Memory B cell (primary cell): ENCODE measurements around the gene APPL2.
A peak's percentile ranks its signal among the peaks of the same experiment; 100 is the strongest.
"Not testable (repeated sequence)": the region's sequence is repeated elsewhere in the genome, so short reads cannot be mapped to it uniquely, and the experiment has no call there.

Source experiments
- ATAC-seq: fragments of 150-1000 bp; cut with Tn5 transposase; 2 replicates; pipeline ENCODE4 v1.10.0; 2021; ENCODE audit warnings: low read depth, mild to moderate bottlenecking, moderate library complexity
- DNase-seq, 2 donors: peaks; one replicate each; pipeline ENCODE4 v3.0.0; 2022; ENCODE audit warnings: low spot score in 2 of 2
- H3K27ac Mint-ChIP-seq: one replicate; pipeline ENCODE4 v1.8.0; 2022; ENCODE audit warnings: mild to moderate bottlenecking, moderate library complexity, mixed read lengths
- H3K27me3 Mint-ChIP-seq: one replicate; pipeline ENCODE4 v1.8.0; 2022; ENCODE audit warnings: mixed read lengths
- H3K36me3 Mint-ChIP-seq: one replicate; pipeline ENCODE4 v1.8.0; 2022; ENCODE audit warnings: mild to moderate bottlenecking, mixed read lengths
- H3K4me1 Mint-ChIP-seq: one replicate; pipeline ENCODE4 v1.8.0; 2022; ENCODE audit warnings: mixed read lengths
- H3K4me3 Mint-ChIP-seq: one replicate; pipeline ENCODE4 v1.8.0; 2022; ENCODE audit warnings: mild to moderate bottlenecking, moderate library complexity, mixed read lengths
- H3K9me3 Mint-ChIP-seq: one replicate; pipeline ENCODE4 v1.8.0; 2022; ENCODE audit warnings: mixed read lengths

Gene APPL2

GRCh38 chr12:105270671-105271255 lies 34.8 kb upstream of the APPL2 start:
- Mint-ChIP-seq H3K9me3 (no peaks in the 10 kb centered on the region), H3K4me1 (no peaks in the 10 kb centered on the region), H3K27ac (no peak overlapping the region), H3K36me3 (no peaks in the 10 kb centered on the region), H3K4me3 (no peak overlapping the region), H3K27me3 (peaks cover 5% of the 10 kb centered on the region)
- no peak for ATAC-seq
- DNase-seq = no peak

GRCh38 chr12:105267711-105268110 lies 31.7 kb upstream of the APPL2 start:
- H3K9me3 Mint-ChIP-seq = no peaks in the 10 kb centered on the region
- no peaks in the 10 kb centered on the region for H3K4me1 Mint-ChIP-seq
- no peak overlapping the region for H3K27ac Mint-ChIP-seq
- H3K36me3 Mint-ChIP-seq = no peaks in the 10 kb centered on the region
- H3K27me3 Mint-ChIP-seq = peaks cover 7% of the 10 kb centered on the region
- no peak for ATAC-seq
- H3K4me3 Mint-ChIP-seq = no peak overlapping the region
- DNase-seq = no peak

- H3K36me3 Mint-ChIP-seq = no peaks in the 10 kb centered on the region
- no peaks in the 10 kb centered on the region for H3K9me3 Mint-ChIP-seq
- no peaks in the 10 kb centered on the region for H3K4me1 Mint-ChIP-seq
- ATAC-seq (no peak), DNase-seq (no peak)
- H3K27me3 Mint-ChIP-seq = peaks cover 8% of the 10 kb centered on the region
- H3K4me3 Mint-ChIP-seq = no peak overlapping the region
- no peak overlapping the region for H3K27ac Mint-ChIP-seq
Measured at GRCh38 chr12:105264771-105265170, 28.8 kb upstream of the APPL2 start.

GRCh38 chr12:105262461-105263184 lies 26.6 kb upstream of the APPL2 start:
- ATAC-seq (no peak), DNase-seq (no peak)
- H3K36me3 Mint-ChIP-seq = no peaks in the 10 kb centered on the region
- H3K9me3 Mint-ChIP-seq = no peaks in the 10 kb centered on the region
- no peaks in the 10 kb centered on the region for H3K4me1 Mint-ChIP-seq
- H3K27ac Mint-ChIP-seq = no peak overlapping the region
- peaks cover 8% of the 10 kb centered on the region for H3K27me3 Mint-ChIP-seq
- no peak overlapping the region for H3K4me3 Mint-ChIP-seq

- Mint-ChIP-seq H3K9me3 (peaks cover 5% of the 10 kb centered on the region), H3K27ac (no peak overlapping the region), H3K4me3 (no peak overlapping the region), H3K36me3 (peaks cover 3% of the 10 kb centered on the region), H3K4me1 (peaks cover 2% of the 10 kb centered on the region), H3K27me3 (peaks cover 6% of the 10 kb centered on the region)
- DNase-seq (no peak), ATAC-seq (peak; percentile 78)
Measured at GRCh38 chr12:105261010-105261409, 25.0 kb upstream of the APPL2 start.

GRCh38 chr12:105259226-105259625 lies 23.3 kb upstream of the APPL2 start:
- H3K4me1 Mint-ChIP-seq = peaks cover 4% of the 10 kb centered on the region

GRCh38 chr12:105257321-105257728 lies 21.4 kb upstream of the APPL2 start:
- peaks cover 5% of the 10 kb centered on the region for H3K36me3 Mint-ChIP-seq
- H3K27ac Mint-ChIP-seq = no peak overlapping the region
- peaks cover 2% of the 10 kb centered on the region for H3K27me3 Mint-ChIP-seq
- H3K4me3 Mint-ChIP-seq = no peak overlapping the region
- H3K4me1 Mint-ChIP-seq = peaks cover 4% of the 10 kb centered on the region
- no peak for ATAC-seq
- H3K9me3 Mint-ChIP-seq = peaks cover 7% of the 10 kb centered on the region
- DNase-seq = no peak

More at GRCh38 chr12:105259226-105259625, 23.3 kb upstream of the APPL2 start:
- H3K4me3 Mint-ChIP-seq = no peak overlapping the region
- H3K27ac Mint-ChIP-seq = no peak overlapping the region
- DNase-seq (no peak), ATAC-seq (no peak)
- peaks cover 7% of the 10 kb centered on the region for H3K9me3 Mint-ChIP-seq
- peaks cover 5% of the 10 kb centered on the region for H3K36me3 Mint-ChIP-seq
- peaks cover 6% of the 10 kb centered on the region for H3K27me3 Mint-ChIP-seq

- Mint-ChIP-seq H3K27me3 (no peaks in the 10 kb centered on the region), H3K4me3 (no peak overlapping the region), H3K36me3 (peaks cover 5% of the 10 kb centered on the region), H3K9me3 (peaks cover 7% of the 10 kb centered on the region), H3K27ac (no peak overlapping the region), H3K4me1 (peaks cover 4% of the 10 kb centered on the region)
- ATAC-seq (no peak), DNase-seq (no peak)
Measured at GRCh38 chr12:105256921-105257320, 20.9 kb upstream of the APPL2 start.

GRCh38 chr12:105256431-105256830 lies 20.5 kb upstream of the APPL2 start:
- not testable (repeated sequence) for H3K36me3 Mint-ChIP-seq, H3K27me3 Mint-ChIP-seq, H3K4me3 Mint-ChIP-seq, H3K4me1 Mint-ChIP-seq, H3K27ac Mint-ChIP-seq, H3K9me3 Mint-ChIP-seq, DNase-seq, ATAC-seq

GRCh38 chr12:105256011-105256410 lies 20.0 kb upstream of the APPL2 start:
- DNase-seq = no peak

GRCh38 chr12:105253866-105254513 lies 18.0 kb upstream of the APPL2 start:
- no peak for ATAC-seq
- Mint-ChIP-seq H3K4me3 (no peak overlapping the region), H3K36me3 (peaks cover 5% of the 10 kb centered on the region), H3K4me1 (peaks cover 4% of the 10 kb centered on the region), H3K27me3 (no peaks in the 10 kb centered on the region), H3K27ac (no peak overlapping the region), H3K9me3 (peaks cover 7% of the 10 kb centered on the region)
- no peak for DNase-seq

More at GRCh38 chr12:105256011-105256410, 20.0 kb upstream of the APPL2 start:
- no peak overlapping the region for H3K27ac Mint-ChIP-seq
- H3K4me3 Mint-ChIP-seq = no peak overlapping the region
- peaks cover 5% of the 10 kb centered on the region for H3K36me3 Mint-ChIP-seq
- peaks cover 7% of the 10 kb centered on the region for H3K9me3 Mint-ChIP-seq
- H3K27me3 Mint-ChIP-seq = no peaks in the 10 kb centered on the region
- no peak for ATAC-seq
- peaks cover 4% of the 10 kb centered on the region for H3K4me1 Mint-ChIP-seq

GRCh38 chr12:105252901-105253300 lies 16.9 kb upstream of the APPL2 start:
- H3K36me3 Mint-ChIP-seq = peaks cover 5% of the 10 kb centered on the region
- ATAC-seq (no peak), DNase-seq (no peak)
- peaks cover 7% of the 10 kb centered on the region for H3K9me3 Mint-ChIP-seq
- H3K27ac Mint-ChIP-seq = no peak overlapping the region
- H3K4me1 Mint-ChIP-seq = peaks cover 4% of the 10 kb centered on the region
- H3K27me3 Mint-ChIP-seq = peaks cover 1% of the 10 kb centered on the region
- H3K4me3 Mint-ChIP-seq = no peak overlapping the region

- not testable (repeated sequence) for H3K27me3 Mint-ChIP-seq, H3K4me3 Mint-ChIP-seq, H3K4me1 Mint-ChIP-seq, H3K27ac Mint-ChIP-seq, ATAC-seq, H3K9me3 Mint-ChIP-seq, DNase-seq, H3K36me3 Mint-ChIP-seq
Measured at GRCh38 chr12:105245776-105246427, 9.9 kb upstream of the APPL2 start.

GRCh38 chr12:105245291-105245690 lies 9.3 kb upstream of the APPL2 start:
- no peak for ATAC-seq
- no peaks in the 10 kb centered on the region for H3K36me3 Mint-ChIP-seq
- no peak overlapping the region for H3K27ac Mint-ChIP-seq
- DNase-seq = no peak
- no peaks in the 10 kb centered on the region for H3K4me1 Mint-ChIP-seq
- peaks cover 5% of the 10 kb centered on the region for H3K27me3 Mint-ChIP-seq
- H3K9me3 Mint-ChIP-seq = no peaks in the 10 kb centered on the region
- H3K4me3 Mint-ChIP-seq = no peak overlapping the region
